Central memory CD8-positive, alpha-beta T cell (primary cell): ENCODE measurements around the gene GPR143.
"Not testable (repeated sequence)": the region's sequence is repeated elsewhere in the genome, so short reads cannot be mapped to it uniquely, and the experiment has no call there.

ENCODE experiments used
- ATAC-seq: fragments of 150-1000 bp; cut with Tn5 transposase; replicated peaks from 2 replicates; pipeline ENCODE4 v1.10.0; 2022; ENCODE audit warnings: mild to moderate bottlenecking, moderate FRiP score, moderate number of reproducible peaks; ENCODE audit not compliant: poor library complexity, severe bottlenecking; ENCODE audit errors: extremely low read depth
- DNase-seq, 2 donors: peaks; one replicate each; pipeline ENCODE4 v3.0.0; 2021; ENCODE audit warnings: low spot score in 2 of 2
- H3K27ac Mint-ChIP-seq: one replicate; pipeline ENCODE4 v1.8.0; 2022; ENCODE audit warnings: low read depth, mild to moderate bottlenecking, moderate library complexity, mixed read lengths
- H3K27me3 Mint-ChIP-seq: one replicate; pipeline ENCODE4 v1.8.0; 2022; ENCODE audit warnings: mixed read lengths
- H3K36me3 Mint-ChIP-seq: one replicate; pipeline ENCODE4 v1.8.0; 2022; ENCODE audit warnings: mild to moderate bottlenecking, moderate library complexity, mixed read lengths; ENCODE audit not compliant: insufficient read depth
- H3K4me1 Mint-ChIP-seq: one replicate; pipeline ENCODE4 v1.8.0; 2022; ENCODE audit warnings: mixed read lengths
- H3K4me3 Mint-ChIP-seq: one replicate; pipeline ENCODE4 v1.8.0; 2022; ENCODE audit warnings: mild to moderate bottlenecking, moderate library complexity, mixed read lengths
- H3K9me3 Mint-ChIP-seq: one replicate; pipeline ENCODE4 v1.8.0; 2022; ENCODE audit warnings: mixed read lengths

Gene GPR143

DNA sequence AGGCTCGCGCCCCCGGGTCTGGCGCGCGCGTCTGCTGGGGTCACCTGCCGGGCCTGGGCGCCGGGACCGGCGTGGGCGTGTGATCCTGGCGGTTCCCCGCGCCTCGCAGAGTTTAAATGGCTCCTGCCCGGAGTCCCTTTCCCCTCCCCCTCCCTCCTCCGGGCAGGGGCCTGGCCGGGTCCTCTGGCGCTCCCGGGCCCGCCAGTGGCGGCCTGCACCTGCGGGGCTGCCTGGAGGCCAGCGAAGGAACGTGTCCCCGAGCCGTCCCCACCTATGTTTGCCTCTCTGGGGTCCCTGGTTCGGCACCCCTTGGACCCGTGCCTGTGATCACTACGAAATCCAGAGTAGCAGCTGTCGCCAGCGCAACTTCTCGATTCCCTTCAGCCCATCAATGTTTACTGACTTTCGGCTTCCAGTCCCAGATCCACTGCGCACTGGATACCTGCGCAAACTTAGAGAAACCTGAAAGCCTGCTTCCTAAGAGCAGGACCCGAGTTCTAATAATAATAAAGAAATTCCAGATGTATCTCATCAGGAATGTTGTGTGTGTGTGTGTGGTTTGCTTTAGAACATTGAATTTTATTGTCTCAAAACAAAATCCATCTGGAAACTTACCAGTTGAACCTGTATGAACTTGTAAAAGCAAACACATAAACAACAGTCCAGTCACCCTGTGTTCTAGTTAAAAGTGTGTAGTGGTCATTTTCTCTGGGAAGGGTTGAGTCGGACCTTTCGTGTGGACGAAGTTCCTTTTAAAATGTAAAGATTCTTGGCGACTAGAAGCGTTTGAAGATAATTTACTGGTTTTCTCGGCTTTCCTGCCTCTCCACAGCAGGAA lies 21.4 kb upstream of the GPR143 start:
- Mint-ChIP-seq H3K4me1 (no peaks in the 10 kb centered on the region), H3K27ac (no peak overlapping the region), H3K27me3 (peaks cover 18% of the 10 kb centered on the region), H3K36me3 (no peaks in the 10 kb centered on the region), H3K4me3 (no peak overlapping the region), H3K9me3 (no peaks in the 10 kb centered on the region)
- ATAC-seq (no peak), DNase-seq (no peak)

DNA sequence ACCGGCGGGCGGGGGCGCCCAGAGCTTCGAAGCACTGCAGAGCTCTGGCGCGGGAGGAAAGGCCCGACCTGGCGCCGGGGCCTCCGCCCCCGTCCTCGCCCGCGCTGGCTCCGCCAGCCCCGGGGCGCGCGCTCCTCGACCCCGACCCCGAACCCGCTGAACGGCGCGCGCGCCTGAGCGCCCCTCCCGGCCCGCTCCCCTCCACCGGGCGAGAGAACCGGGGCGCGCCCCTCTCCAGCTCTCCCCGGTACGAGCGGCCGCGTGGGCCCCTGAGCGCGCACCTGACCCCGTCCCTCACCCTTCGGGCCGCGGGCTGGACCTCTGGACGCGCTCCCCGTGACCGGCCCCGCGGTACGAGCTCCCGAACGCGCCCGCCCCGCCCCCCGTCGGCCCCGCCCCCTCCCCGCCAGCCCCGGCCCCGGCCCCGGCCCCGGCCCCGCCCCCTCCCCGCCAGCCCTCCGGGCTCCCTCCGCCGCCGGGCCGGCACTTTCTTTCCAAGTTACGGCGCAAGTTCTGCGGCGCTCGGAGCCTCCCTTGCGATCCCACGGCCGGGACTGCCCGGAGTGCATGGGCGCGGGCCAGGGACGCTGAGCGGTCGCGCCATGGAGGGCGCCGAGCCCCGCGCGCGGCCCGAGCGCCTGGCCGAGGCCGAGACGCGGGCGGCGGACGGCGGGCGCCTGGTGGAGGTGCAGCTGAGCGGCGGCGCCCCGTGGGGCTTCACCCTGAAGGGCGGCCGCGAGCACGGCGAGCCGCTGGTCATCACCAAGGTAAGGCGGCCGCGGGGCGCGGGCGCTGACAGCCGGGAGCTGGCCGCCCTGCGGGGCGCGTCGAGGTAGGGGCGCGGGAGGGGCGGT lies 20.5 kb upstream of the GPR143 start, which contains the start of gene SHROOM2:
SHROOM2 (plus strand) TSS at position 486 of the 854 bp plus-strand sequence; CDS start at position 603, 117 bp downstream.
- DNase-seq (no peak), ATAC-seq (no peak)
- Mint-ChIP-seq H3K27ac (no peak within 1 kb of the TSS), H3K27me3 (peaks cover 18% of the 10 kb centered on the region), H3K9me3 (no peaks in the 10 kb centered on the region), H3K4me1 (no peaks in the 10 kb centered on the region), H3K36me3 (no peaks in the 10 kb centered on the region), H3K4me3 (no peak within 1 kb of the TSS)

DNA sequence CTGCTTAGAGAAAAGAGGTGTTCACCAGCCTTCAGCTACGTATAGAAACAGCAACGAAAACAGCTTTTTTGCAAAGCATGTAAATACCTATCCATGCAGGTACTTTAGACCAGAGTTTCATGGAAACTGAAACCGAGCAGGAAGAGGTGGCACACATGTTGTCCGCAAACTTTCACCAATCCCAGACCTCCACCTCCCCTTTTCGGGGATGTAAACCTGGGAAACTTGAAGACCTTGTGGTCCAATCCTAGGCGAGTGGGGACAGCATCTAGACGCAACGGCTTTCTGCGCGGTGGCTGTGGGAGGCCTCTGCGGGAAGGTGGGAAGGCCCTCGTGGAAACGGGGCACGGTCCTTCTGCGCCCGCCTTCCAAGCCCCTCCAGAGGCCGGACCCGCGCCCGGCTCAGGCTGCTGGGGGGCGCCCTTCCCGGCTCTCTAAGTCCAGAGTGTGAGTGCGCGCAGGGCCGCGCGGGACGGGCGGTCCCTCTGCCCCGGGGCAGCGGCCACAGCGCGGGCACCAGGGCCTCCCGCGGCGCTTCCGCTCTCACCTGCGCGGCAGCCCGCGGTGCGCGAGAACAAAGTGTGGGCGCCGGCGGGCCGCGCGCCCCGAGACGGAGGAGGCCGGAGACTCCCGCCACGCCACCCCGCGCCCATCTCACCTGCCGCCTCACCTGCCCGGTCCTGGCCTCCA lies 19.8 kb upstream of the GPR143 start:
- H3K4me3 Mint-ChIP-seq, result no peak overlapping the region
- H3K36me3 Mint-ChIP-seq, result no peaks in the 10 kb centered on the region
- H3K27ac Mint-ChIP-seq, result no peak overlapping the region
- peaks cover 18% of the 10 kb centered on the region for H3K27me3 Mint-ChIP-seq
- ATAC-seq (no peak), DNase-seq (no peak)
- no peaks in the 10 kb centered on the region for H3K4me1 Mint-ChIP-seq
- no peaks in the 10 kb centered on the region for H3K9me3 Mint-ChIP-seq

DNA sequence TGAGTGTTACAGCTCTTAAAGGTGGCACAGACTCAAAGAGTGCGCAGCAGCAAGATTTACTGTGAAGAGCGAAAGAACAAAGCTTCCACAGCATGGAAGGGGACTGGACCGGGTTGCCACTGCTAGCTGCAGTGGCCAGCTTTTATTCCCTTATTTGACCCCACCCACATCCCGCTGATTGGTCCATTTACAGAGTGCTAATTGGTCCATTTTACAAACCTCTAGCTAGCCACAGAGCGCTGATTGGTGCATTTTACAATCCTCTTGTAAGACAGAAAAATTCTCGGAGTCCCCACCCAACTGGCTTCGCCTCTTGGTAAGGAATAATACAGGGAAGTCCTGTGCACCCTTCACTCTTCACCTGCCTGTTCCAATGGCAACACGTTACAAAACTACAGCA lies 18.7 kb upstream of the GPR143 start:
- H3K4me3 Mint-ChIP-seq, result no peak overlapping the region

DNA sequence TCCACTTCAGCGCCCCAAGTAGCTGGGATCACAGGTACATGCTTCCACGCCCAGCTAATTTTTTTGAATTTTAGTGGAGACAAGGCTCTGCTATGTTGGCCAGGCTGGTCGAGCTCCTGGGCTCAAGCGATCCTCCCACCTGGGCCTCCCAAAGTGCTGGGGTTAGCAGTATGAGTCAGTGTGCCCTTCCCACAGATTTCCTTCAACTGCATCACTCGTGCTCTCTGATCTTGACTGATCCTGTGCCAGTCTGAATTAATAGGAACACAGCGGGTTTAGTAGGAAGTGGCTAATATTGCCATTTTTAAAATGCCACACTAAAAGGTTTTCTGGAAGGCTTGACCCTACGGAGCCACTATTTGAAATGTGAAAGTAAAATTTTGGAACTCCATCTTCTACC lies 16.3 kb upstream of the GPR143 start:
- Mint-ChIP-seq H3K4me1 (no peaks in the 10 kb centered on the region), H3K9me3 (no peaks in the 10 kb centered on the region), H3K36me3 (no peaks in the 10 kb centered on the region), H3K27ac (no peak overlapping the region), H3K27me3 (no peaks in the 10 kb centered on the region), H3K4me3 (no peak overlapping the region)
- DNase-seq, result no peak
- ATAC-seq, result no peak

More for the DNA sequence above, 18.7 kb upstream of the GPR143 start:
- no peak for ATAC-seq
- DNase-seq, result no peak
- Mint-ChIP-seq H3K27me3 (peaks cover 18% of the 10 kb centered on the region), H3K36me3 (no peaks in the 10 kb centered on the region), H3K9me3 (no peaks in the 10 kb centered on the region), H3K27ac (no peak overlapping the region), H3K4me1 (no peaks in the 10 kb centered on the region)

DNA sequence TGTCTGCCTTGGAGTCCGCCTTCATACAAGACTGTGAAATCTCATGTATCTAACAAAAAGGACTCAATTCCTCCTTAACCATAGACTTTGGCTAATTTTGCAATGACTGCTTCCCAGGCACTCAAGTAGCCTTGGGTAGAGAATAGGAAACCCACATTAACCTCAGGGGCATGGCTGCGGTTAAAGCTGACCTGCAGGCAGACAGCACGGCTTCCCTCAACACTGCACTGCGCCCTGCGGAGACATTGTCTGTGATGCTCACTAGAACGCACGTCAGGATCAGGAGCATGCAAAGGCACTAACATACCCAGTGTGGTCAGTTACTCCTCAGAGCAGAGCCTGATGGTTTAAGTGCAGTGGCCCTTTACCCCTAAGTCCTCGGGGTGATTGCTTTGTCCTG lies 10.3 kb upstream of the GPR143 start:
- Mint-ChIP-seq H3K9me3 (no peaks in the 10 kb centered on the region), H3K4me3 (no peak overlapping the region), H3K27me3 (peaks cover 20% of the 10 kb centered on the region), H3K36me3 (no peaks in the 10 kb centered on the region), H3K27ac (no peak overlapping the region), H3K4me1 (no peaks in the 10 kb centered on the region)
- DNase-seq, result no peak
- ATAC-seq, result no peak

DNA sequence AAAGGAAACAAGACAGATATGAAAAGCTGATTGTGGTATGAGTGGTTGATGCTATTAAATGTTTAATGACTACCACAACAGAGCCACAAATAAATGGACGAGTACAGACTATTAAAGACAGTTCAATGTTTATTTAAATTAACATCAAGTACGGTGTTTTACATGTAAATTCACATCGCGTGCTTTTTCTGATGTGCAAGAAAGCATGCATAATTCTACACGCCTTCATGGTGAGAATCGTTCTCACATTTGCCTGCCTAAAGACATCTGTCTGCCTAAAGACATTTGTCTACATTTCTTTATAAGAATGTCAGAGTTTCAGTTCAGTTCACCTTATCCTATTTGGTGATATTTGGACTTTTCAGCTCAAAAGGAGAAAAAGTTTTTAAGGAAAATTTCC lies 7.3 kb upstream of the GPR143 start:
- H3K9me3 Mint-ChIP-seq, result no peaks in the 10 kb centered on the region
- H3K4me3 Mint-ChIP-seq, result no peak overlapping the region
- H3K36me3 Mint-ChIP-seq, result no peaks in the 10 kb centered on the region
- DNase-seq (no peak), ATAC-seq (no peak)
- H3K27ac Mint-ChIP-seq, result no peak overlapping the region
- H3K4me1 Mint-ChIP-seq, result no peaks in the 10 kb centered on the region
- H3K27me3 Mint-ChIP-seq, result peaks cover 20% of the 10 kb centered on the region

DNA sequence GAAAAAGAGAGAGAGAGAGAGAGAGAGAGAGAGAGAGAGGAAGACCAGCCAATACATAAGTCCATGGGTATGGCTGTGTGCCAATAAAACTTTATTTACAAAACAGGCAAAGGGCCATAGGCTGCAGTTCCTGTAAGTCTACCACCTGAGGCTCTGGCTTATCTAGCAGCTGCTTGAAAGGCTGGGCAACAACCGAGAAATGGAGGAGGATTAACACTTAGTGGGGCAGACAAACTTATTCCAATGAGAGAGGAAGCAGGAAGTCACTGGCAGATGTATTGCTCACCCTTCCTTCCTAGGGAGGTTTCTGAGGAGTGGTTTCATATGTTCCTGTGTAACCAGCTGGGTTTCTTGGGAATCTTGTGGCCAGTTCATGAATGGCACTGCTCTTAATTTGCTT lies 4.7 kb upstream of the GPR143 start:
- no peaks in the 10 kb centered on the region for H3K4me1 Mint-ChIP-seq
- H3K4me3 Mint-ChIP-seq, result no peak overlapping the region
- peaks cover 15% of the 10 kb centered on the region for H3K27me3 Mint-ChIP-seq
- ATAC-seq (no peak), DNase-seq (no peak)
- H3K9me3 Mint-ChIP-seq, result no peaks in the 10 kb centered on the region
- H3K27ac Mint-ChIP-seq, result no peak overlapping the region
- no peaks in the 10 kb centered on the region for H3K36me3 Mint-ChIP-seq

DNA sequence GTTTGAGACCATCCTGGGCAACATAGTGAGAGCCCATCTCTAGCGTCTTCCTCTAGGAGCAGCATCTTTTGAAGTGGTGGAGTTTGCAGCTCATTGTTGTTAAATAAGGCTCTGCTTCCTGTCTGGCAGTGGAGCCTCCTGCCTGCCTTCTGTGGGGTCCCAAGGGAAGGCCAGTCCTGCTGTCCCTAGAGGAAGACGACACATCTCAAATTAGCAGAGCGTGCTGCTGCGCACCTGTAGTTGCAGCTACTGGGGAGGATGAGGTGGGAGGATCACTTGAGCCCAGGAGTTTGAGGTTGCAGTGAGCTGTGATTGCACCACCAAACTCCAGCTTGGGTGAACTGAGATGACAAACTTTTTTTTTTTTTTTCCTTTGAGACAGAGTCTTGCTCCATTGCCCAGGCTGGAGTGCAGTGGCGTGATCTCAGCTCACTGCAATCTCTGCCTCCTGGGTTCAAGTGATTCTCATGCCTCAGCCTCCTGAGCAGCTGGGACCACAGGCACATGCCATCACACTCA lies 2.7 kb upstream of the GPR143 start:
- H3K9me3 Mint-ChIP-seq, H3K4me3 Mint-ChIP-seq, H3K27me3 Mint-ChIP-seq, DNase-seq, H3K4me1 Mint-ChIP-seq, H3K27ac Mint-ChIP-seq, H3K36me3 Mint-ChIP-seq, ATAC-seq: not testable (repeated sequence)

DNA sequence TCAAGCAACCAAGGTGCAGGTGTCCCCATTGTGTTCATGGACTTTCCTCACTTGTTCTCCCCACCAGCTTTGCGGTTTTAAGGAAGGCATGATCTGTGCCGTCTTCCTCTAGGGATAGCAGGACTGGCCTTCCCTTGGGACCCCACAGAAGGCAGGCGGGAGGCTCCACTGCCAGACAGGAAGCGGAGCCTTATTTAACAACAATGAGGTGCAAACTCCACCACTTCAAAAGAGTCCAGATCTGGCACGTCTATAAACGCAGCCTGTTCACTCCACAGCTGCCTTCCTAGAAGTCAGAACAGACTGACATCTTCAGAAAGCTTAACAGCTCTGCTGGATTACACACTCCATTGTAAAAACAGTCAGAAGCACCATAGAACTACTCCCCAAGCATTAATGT lies 1.7 kb upstream of the GPR143 start:
- H3K36me3 Mint-ChIP-seq, result no peaks in the 10 kb centered on the region
- ATAC-seq (no peak), DNase-seq (no peak)
- no peaks in the 10 kb centered on the region for H3K9me3 Mint-ChIP-seq
- H3K27ac Mint-ChIP-seq, result no peak overlapping the region
- H3K27me3 Mint-ChIP-seq, result peaks cover 9% of the 10 kb centered on the region
- H3K4me3 Mint-ChIP-seq, result no peak overlapping the region
- no peaks in the 10 kb centered on the region for H3K4me1 Mint-ChIP-seq

DNA sequence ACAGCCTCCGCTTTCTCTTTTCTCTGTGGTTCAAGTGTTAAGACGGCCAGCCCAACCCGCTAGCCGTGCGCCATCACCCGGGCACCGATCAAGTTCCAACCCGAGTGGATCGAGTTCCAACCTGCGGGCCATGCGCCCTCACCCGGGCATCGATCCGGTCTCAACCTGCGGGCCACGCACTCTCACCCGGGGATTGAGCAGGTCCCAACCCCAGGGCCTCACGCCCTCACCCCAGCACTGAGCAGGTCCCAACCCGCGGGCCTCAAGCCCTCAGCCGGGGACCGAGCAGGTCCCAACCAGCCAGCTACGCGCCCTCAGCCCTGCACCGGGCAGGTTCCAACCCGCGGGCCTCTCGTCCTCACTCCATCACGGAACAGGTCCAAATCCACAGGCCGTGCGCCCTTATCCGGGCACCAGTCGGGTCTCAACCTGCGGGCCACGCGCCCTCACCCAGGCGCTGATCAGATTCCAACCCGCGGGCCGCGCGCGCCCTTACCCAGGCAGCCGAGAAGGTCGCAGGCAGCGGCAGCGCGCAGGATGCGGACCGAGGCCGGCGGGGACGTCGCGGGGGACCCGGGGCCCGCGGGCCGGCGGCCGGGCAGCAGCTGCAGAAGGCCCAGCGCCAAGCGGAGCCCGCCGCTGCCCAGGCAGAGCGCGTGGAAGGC lies 443 bp downstream of the GPR143 start:
- no peaks in the 10 kb centered on the region for H3K9me3 Mint-ChIP-seq
- H3K27me3 Mint-ChIP-seq, result peaks cover 7% of the 10 kb centered on the region

DNA sequence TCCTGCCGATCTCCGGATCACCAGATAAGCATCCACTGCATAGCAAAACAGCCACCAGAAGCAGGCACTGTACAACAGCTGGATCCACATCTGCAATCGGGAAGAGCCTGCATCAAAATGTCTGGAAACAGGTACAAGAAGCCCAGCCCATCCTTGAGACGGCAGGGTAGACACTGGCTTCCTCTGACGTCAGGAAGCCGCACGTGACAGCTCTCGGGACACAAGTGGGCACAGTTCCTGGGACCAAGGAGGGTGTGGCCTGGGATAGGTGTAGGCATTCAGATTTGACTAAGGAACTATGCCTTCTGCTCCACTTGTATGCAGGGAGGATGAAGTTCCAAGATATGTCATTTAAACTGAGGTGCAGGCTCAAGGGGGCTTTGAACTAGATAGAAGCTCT lies 6.3 kb downstream of the GPR143 start:
- Mint-ChIP-seq H3K9me3 (peaks cover 6% of the 10 kb centered on the region), H3K4me1 (no peaks in the 10 kb centered on the region), H3K4me3 (no peak overlapping the region), H3K36me3 (no peaks in the 10 kb centered on the region), H3K27me3 (peaks cover 16% of the 10 kb centered on the region), H3K27ac (no peak overlapping the region)
- ATAC-seq, result no peak
- no peak for DNase-seq

More for the DNA sequence above, 443 bp downstream of the GPR143 start:
- ATAC-seq (no peak), DNase-seq (no peak)
- Mint-ChIP-seq H3K36me3 (no peaks in the 10 kb centered on the region), H3K4me3 (no peak overlapping the region), H3K27ac (no peak overlapping the region), H3K4me1 (no peaks in the 10 kb centered on the region)
